ENCODE results near the gene MUSK.

DNA sequence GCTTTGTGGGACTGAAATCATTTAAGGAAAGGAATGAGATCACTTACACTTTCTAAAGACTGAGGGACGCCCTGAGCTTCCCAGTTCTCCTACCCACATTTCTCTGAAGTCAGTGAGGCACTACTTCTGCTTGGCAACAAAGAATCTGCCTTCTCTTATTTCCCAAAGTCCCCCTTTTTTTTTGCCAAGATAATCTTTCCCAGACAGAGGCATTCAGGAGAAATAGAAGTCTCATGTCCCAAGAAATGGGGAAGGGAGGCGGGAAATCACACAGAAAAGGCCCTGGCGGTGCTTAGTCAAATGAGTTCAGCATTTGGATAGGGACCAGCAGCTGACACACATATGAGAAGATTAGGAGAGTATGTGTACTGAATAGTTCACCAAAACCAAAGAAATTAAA, 159.7 kb downstream of the MUSK start:
- no peak for TF ChIP-seq CTCF (IDR thresholded peaks at IDR 0.05)
- no peak for TF ChIP-seq POLR2A (IDR thresholded peaks at IDR 0.05)
